Smooth muscle cell of the umbilical artery (primary cell): Measurements from ENCODE around the gene GOLGA6L25. TPM values are rescaled to one million over a fixed set of nuclear protein-coding genes. Genes with fewer than 3 reads are reported as not detected.

ENCODE experiments used
- total RNA-seq: library from RNA; depleted of rRNA; stranded (reverse); fragments of >200 nt; gene quantifications from 2 replicates; pipeline ENCODE4 v1.2.3, GENCODE V29; 2014

Gene GOLGA6L25, protein sequence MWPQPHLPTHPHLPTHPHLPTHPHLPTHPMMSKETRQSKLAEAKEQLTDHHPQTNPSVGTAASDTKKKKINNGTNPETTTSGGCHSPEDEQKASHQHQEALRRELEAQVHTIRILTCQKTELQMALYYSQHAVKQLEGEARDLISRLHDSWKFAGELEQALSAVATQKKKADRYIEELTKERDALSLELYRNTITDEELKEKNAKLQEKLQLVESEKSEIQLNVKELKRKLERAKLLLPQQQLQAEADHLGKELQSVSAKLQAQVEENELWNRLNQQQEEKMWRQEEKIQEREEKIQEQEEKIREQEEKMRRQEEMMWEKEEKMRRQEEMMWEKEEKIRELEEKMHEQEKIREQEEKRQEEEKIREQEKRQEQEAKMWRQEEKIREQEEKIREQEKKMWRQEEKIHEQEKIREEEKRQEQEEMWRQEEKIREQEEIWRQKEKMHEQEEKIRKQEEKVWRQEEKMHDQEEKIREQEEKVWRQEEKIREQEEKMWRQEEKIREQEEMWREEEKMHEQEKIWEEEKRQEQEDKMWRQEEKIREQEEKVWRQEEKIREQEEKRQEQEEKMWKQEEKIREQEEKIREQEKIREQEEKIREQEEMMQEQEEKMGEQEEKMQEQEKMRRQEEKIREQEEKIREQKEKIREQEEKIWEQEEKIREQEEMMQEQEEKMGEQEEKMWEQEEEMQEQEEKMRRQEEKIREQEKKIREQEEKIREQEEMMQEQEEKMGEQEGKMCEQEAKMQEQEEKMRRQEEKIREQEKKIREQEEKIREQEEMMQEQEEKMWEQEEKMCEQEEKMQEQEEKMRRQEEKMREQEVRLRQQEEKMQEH
- total RNA-seq = not detected in 2 replicates

GRCh38 chr15:28553268-28553667 lies at the start of gene GOLGA6L25:
Gene GOLGA6L25 (plus strand): TSS chr15:28553568. CDS start chr15:28553629, 61 bp downstream.

GRCh38 chr15:28532954-28533353 lies 20.4 kb upstream of the GOLGA6L25 start, which contains the start of gene GOLGA8G:
Gene GOLGA8G (minus strand): TSS chr15:28532971. CDS start chr15:28532909, 62 bp downstream.

Other genes with a start within 250 kb of the GOLGA6L25 start
- 43.9 and 75.8 TPM in 2 replicates for gene HERC2, start 231.4 kb upstream of the GOLGA6L25 start, total RNA-seq
- not detected in 2 replicates for gene GOLGA6L24, start 195.5 kb upstream of the GOLGA6L25 start, total RNA-seq
- gene GOLGA8F, start 174.9 kb upstream of the GOLGA6L25 start, total RNA-seq = not detected in 2 replicates
- gene GOLGA8G, start 20.6 kb upstream of the GOLGA6L25 start, total RNA-seq = under 0.01 TPM in 1 of 2 replicates, not detected in the other
- not detected in 2 replicates for gene GOLGA8M, start 158.9 kb downstream of the GOLGA6L25 start, total RNA-seq